ENCODE data around the gene ALDOB. TPM values are rescaled to one million over a fixed set of nuclear protein-coding genes. Genes with fewer than 3 reads are reported as not detected.

ALDOB gene
- total and polyA plus RNA-seq, 2 of the 13 experiments (the other 11 are each of a cell fraction or from before 2014, with no cell fraction given): 0.29 to 0.97 TPM

DNA sequence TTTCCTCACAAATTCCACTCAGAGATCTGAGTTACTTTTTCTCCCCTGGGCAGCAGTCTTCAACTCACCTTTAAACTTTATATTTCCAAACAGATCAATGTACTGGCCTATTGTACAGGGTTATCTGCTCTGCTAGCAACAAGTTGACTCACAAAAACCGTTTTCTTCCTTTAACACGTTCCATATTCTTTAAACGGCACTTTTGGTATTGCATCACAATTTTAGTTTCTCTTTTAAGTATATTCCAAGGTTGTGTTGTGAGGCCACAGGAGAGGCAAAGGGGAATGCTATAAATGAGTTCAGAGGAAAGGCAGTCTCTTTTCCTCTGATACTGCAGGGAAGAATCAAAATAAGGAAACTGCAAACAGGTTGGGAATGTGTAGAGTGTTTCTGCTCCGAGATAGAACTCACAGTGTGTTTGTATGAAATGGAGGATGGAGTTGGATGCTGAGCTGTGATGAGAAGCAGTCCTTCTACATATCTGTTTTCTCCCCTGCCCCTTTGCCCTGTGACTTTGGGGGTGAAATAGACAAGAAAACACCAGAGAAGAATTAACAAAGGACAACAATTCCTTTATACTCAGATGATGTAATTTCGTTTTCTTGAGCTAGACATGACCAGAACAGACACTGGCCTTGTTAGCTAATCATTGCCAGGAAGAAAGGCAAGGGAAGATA is 9.9 kb upstream of the ALDOB start (continued):
- TF ChIP-seq, protein P1, sequence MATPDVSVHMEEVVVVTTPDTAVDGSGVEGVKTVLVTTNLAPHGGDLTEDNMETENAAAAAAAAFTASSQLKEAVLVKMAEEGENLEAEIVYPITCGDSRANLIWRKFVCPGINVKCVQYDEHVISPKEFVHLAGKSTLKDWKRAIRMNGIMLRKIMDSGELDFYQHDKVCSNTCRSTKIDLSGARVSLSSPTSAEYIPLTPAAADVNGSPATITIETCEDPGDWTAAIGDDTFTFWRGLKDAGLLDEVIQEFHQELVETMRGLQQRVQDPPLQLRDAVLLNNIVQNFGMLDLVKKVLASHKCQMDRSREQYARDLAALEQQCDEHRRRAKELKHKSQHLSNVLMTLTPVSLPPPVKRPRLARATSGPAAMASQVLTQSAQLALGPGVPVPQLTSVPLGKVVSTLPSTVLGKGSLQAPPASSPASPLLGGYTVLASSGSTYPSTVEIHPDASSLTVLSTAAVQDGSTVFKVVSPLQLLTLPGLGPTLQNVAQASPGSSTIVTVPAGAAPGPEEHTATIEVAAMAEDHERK (CRISPR knock-in tag; IDR thresholded peaks at IDR 0.05; ENCODE audit: low read depth): no peak
- TF ChIP-seq EEA1 (CRISPR knock-in tag; IDR thresholded peaks at IDR 0.05; ENCODE audit: borderline replicate concordance): no peak
- TF ChIP-seq NKX3-1 (CRISPR knock-in tag; IDR thresholded peaks at IDR 0.05): 0 out of 2 replicates have a peak, but pooled peaks have one; percentile 19
- TF ChIP-seq, protein P2, sequence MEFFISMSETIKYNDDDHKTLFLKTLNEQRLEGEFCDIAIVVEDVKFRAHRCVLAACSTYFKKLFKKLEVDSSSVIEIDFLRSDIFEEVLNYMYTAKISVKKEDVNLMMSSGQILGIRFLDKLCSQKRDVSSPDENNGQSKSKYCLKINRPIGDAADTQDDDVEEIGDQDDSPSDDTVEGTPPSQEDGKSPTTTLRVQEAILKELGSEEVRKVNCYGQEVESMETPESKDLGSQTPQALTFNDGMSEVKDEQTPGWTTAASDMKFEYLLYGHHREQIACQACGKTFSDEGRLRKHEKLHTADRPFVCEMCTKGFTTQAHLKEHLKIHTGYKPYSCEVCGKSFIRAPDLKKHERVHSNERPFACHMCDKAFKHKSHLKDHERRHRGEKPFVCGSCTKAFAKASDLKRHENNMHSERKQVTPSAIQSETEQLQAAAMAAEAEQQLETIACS (CRISPR knock-in tag; IDR thresholded peaks at IDR 0.05): no peak
- TF ChIP-seq ZNF296 (CRISPR knock-in tag; conservative IDR thresholded peaks at IDR 0.05): no peak
- peak; percentile 40; the same call in 1 of the 2 replicates for TF ChIP-seq TBX3 (IDR thresholded peaks at IDR 0.05; ENCODE audit: borderline replicate concordance)
- TF ChIP-seq HNF4G (IDR thresholded peaks at IDR 0.05; ENCODE audit: borderline replicate concordance, low read depth, low read length): peak; percentile 62
- no peak for TF ChIP-seq HNF4G (CRISPR knock-in tag; IDR thresholded peaks at IDR 0.05; ENCODE audit: borderline replicate concordance, low read depth)
- TF ChIP-seq PHF8 (CRISPR knock-in tag; IDR thresholded peaks at IDR 0.05): peak; percentile 35; the same call in 1 of the 2 replicates
- TF ChIP-seq CCDC6 (CRISPR knock-in tag; IDR thresholded peaks at IDR 0.05): no peak
- TF ChIP-seq, protein P3, sequence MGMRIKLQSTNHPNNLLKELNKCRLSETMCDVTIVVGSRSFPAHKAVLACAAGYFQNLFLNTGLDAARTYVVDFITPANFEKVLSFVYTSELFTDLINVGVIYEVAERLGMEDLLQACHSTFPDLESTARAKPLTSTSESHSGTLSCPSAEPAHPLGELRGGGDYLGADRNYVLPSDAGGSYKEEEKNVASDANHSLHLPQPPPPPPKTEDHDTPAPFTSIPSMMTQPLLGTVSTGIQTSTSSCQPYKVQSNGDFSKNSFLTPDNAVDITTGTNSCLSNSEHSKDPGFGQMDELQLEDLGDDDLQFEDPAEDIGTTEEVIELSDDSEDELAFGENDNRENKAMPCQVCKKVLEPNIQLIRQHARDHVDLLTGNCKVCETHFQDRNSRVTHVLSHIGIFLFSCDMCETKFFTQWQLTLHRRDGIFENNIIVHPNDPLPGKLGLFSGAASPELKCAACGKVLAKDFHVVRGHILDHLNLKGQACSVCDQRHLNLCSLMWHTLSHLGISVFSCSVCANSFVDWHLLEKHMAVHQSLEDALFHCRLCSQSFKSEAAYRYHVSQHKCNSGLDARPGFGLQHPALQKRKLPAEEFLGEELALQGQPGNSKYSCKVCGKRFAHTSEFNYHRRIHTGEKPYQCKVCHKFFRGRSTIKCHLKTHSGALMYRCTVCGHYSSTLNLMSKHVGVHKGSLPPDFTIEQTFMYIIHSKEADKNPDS (CRISPR knock-in tag; IDR thresholded peaks at IDR 0.05): no peak
- no peak for TF ChIP-seq XRCC5 (optimal IDR thresholded peaks at IDR 0.05; ENCODE audit: low read length)
- TF ChIP-seq, protein P4, sequence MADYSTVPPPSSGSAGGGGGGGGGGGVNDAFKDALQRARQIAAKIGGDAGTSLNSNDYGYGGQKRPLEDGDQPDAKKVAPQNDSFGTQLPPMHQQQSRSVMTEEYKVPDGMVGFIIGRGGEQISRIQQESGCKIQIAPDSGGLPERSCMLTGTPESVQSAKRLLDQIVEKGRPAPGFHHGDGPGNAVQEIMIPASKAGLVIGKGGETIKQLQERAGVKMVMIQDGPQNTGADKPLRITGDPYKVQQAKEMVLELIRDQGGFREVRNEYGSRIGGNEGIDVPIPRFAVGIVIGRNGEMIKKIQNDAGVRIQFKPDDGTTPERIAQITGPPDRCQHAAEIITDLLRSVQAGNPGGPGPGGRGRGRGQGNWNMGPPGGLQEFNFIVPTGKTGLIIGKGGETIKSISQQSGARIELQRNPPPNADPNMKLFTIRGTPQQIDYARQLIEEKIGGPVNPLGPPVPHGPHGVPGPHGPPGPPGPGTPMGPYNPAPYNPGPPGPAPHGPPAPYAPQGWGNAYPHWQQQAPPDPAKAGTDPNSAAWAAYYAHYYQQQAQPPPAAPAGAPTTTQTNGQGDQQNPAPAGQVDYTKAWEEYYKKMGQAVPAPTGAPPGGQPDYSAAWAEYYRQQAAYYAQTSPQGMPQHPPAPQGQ (CRISPR knock-in tag; IDR thresholded peaks at IDR 0.05; ENCODE audit: borderline replicate concordance): no peak
- TF ChIP-seq KDM5A (IDR thresholded peaks at IDR 0.05; ENCODE audit: borderline replicate concordance, low read length): peak; percentile 59; the same call in 1 of the 2 replicates
- TF ChIP-seq BRD4 (CRISPR knock-in tag; IDR thresholded peaks at IDR 0.05): no peak; the same call in 1 of the 2 replicates
- TF ChIP-seq XBP1 (CRISPR knock-in tag; IDR thresholded peaks at IDR 0.05): no peak
- no peak for TF ChIP-seq HOXA7 (CRISPR knock-in tag; IDR thresholded peaks at IDR 0.05)
- no peak for TF ChIP-seq ZNF143 (CRISPR knock-in tag; IDR thresholded peaks at IDR 0.05)
- TF ChIP-seq NCOR1 (IDR thresholded peaks at IDR 0.05; ENCODE audit: borderline replicate concordance, low read length): peak; percentile 37
- TF ChIP-seq, protein P5, sequence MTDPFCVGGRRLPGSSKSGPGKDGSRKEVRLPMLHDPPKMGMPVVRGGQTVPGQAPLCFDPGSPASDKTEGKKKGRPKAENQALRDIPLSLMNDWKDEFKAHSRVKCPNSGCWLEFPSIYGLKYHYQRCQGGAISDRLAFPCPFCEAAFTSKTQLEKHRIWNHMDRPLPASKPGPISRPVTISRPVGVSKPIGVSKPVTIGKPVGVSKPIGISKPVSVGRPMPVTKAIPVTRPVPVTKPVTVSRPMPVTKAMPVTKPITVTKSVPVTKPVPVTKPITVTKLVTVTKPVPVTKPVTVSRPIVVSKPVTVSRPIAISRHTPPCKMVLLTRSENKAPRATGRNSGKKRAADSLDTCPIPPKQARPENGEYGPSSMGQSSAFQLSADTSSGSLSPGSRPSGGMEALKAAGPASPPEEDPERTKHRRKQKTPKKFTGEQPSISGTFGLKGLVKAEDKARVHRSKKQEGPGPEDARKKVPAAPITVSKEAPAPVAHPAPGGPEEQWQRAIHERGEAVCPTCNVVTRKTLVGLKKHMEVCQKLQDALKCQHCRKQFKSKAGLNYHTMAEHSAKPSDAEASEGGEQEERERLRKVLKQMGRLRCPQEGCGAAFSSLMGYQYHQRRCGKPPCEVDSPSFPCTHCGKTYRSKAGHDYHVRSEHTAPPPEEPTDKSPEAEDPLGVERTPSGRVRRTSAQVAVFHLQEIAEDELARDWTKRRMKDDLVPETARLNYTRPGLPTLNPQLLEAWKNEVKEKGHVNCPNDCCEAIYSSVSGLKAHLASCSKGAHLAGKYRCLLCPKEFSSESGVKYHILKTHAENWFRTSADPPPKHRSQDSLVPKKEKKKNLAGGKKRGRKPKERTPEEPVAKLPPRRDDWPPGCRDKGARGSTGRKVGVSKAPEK (CRISPR knock-in tag; IDR thresholded peaks at IDR 0.05; ENCODE audit: borderline replicate concordance): peak; percentile 80; the same call in 1 of the 2 replicates
